ENCODE data around the gene CCDC38.

Gene CCDC38

DNA sequence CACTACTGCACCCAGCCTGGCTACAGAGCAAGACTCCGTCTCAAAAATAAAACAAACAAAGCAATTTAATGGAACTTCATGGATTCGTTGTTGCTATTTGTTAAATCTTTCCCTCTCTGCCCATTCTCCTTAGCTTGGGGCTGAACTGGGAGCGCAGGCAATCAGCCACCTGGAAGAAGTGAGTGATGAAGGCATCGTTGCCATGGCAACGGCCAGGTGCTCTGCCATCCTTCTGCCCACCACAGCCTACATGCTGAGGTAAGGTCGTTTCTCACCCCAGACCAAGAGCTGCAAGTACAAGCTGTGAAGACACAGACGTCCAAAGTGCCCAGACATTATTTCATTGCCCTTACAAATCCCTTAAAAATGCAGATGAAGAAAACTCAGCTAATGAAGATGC, 19.8 kb upstream of the CCDC38 start:
- in situ Hi-C loops (cut with MboI; ENCODE audit: low sequenced_read_pairs), result no loop called here

DNA sequence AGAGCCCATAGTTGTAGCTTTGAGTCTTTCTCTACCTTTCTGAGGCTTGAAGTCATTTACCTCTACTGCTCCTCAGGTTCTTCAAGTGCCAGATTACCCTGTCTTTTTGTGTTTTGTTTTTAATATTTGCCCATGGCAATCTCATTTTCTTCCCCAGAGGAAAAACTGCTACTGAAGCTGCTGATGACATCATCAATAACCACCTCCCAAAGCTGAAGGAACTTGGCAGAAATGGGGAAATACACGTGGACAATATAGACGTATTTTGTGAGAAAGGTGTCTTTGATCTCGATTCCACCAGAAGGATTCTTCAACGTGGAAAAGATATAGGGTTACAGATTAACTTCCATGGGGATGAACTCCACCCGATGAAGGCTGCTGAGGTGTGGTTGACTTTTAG, 17.8 kb upstream of the CCDC38 start:
- in situ Hi-C loops (cut with MboI; ENCODE audit: low sequenced_read_pairs), result no loop called here

DNA sequence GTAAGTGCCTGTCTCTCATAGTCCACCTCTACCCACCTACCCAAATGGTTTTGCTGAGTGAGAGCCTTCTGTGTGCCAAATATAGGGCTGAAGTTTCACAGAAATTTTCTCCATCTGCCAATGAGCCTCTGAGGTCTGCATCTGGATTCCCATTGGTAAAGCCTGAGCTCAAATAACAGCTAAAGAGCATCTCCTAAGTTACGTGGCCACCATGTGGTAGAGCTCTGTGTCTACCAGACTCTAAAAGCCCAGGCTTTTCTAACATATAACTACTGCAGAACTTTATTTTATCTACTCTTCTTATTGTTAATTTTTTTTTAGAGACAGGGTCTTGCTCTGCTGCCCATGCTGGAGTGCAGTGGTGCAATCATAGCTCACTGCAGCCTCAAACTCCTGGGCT, 16.7 kb upstream of the CCDC38 start:
- in situ Hi-C loops (cut with MboI; ENCODE audit: low sequenced_read_pairs), result no loop called here

DNA sequence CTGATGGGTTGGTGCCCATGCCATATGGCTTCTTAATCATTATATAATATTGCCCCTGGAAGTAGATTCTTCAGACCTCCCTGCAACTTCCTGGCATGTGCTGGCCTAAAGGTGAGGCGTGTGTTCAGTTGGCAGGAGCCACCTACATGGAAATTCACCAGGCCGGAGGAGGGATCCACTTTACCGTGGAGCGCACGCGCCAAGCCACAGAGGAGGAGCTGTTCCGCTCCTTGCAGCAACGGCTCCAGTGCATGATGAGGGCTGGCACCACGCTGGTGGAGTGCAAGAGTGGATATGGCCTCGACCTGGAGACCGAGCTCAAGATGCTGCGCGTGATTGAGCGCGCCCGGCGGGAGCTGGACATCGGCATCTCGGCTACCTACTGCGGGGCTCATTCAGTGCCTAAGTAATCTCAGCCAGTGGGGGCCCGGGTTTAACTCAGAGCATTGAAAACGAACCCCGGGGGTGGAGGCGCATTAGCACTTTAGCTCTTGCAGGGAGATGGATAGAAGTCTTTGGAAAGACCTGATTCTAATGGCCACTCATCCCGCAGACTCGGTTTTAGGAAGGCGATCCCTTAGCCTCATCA, 14.2 kb upstream of the CCDC38 start:
- in situ Hi-C loops (cut with MboI; ENCODE audit: low sequenced_read_pairs), result no loop called here

DNA sequence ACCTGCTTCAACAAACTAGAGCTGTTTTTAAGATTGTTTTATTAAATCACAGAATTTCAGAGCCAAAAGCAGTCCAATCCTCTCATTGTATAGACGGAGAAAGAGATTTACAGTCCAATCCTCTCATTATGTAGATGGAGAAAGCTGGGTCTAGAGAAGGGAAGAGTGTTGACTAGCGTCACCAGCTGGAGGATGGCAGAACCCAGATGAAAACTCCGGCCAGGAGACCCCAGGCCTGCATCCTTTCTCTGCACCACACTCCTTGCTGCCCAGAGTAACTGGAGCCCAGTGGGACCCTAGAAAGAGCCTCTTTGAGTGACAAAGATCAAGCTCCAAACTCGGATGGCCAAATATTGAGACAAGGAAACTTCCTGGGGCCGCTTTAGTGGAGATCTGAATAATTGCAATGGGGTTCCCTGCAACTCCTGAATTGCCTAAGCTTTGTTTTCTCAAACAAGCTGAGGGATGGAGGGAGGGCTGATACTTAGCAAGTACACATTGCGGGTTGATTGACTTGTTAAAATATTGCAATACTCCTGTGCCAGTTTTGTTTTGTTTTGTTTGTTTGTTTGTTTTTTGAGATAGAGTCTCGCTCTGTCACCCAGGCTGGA, 13.2 kb upstream of the CCDC38 start:
- in situ Hi-C loops (cut with MboI; ENCODE audit: low sequenced_read_pairs), result no loop called here

DNA sequence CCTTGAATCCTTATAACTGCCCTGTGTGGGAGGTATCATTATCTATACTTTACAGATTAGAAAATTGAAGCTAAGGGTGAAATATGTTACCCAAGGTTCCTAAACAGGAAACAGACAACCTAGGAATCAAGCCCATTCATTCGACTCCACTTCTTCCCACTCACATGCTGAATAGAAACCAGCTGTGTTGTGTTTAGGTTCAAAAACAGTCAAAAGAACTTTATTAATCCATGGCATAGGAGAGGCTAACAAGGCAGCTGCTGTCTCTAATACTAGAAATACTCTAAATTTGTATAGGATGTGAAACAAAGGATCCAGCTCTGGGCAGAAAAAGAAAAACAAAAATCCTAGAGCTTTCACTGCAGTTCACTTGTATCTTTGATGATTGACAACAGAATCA, 10.6 kb upstream of the CCDC38 start:
- in situ Hi-C loops (cut with MboI; ENCODE audit: low sequenced_read_pairs), result no loop called here

DNA sequence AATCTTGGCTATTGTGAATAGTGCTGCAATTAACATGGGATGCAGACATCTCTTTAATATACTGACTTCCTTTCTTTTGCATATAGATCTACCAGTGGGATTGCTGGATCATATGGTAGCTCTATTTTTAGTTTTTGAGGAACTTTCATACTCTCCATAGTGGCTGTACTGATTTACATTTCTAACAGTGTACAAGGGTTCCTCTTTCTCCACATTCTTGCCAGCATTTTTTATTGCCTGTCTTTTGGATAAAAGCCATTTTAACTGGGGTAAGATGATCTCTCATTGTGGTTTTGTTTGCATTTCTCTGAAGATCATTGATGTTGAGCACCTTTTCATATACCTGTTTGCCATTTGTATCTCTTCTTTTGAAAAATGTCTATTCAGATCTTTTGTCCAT, 9.1 kb upstream of the CCDC38 start:
- in situ Hi-C loops (cut with MboI; ENCODE audit: low sequenced_read_pairs), result no loop called here

DNA sequence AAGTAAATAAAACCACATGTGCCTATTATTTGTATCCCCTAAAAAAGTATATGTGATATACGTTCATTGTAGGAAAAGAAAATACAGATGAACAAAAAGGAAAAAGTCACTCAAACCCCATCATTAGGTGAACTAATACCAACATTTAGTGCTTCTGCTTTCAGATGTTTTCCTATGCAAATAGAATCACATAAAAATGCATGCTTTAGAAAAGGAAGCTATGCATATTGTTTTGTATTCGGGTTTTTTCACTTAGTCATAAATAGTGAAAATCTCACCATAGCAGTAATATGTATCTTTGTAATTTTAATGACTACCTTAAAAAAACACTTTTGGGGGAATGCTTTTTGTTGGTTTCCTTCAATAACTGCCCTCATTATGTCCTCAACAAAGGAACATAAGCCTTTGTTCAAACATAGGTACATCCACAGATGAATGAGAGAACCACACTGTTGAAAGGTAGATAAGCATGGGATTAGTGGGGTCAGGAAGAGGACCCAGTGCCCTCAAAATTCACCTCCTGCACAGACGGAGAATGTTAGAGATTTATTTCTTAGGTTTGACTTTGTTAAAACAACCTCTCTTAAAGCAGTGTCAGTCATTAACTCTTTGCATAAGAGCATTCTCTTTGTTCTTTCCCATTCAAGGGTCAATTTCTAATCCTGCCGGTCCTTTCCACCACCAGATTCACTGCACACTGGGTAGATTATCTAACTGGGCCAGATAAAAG, 7.2 kb upstream of the CCDC38 start:
- in situ Hi-C loops (cut with MboI; ENCODE audit: low sequenced_read_pairs), result no loop called here

DNA sequence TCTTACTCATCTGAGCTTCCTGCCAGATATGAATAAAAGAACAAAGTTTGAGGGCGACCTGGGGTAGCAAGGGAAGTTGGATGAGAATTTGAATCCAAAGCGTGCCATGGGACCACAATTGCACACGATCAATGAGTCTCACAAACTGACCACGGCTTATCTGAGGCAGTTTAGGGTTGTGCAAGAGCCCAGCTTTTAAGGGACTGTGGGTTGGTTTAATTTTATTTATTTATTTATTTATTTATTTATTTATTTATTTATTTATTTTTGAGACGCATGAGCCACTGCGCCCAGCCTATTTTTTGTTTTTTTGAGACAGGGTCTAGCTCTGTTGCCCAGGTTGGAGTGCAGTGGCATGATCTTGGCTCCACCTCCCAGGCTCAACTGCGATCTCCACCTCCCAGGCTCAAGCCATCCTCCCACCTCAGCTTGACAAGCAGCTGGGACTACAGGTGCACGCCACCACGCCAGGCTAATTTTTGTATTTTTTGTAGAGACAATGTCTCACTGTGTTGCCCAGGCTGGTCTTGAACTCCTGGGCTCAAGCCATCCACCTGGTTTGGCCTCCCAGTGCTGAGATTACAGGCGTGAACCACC, 1.8 kb upstream of the CCDC38 start:
- in situ Hi-C loops (cut with MboI; ENCODE audit: low sequenced_read_pairs), result no loop called here

DNA sequence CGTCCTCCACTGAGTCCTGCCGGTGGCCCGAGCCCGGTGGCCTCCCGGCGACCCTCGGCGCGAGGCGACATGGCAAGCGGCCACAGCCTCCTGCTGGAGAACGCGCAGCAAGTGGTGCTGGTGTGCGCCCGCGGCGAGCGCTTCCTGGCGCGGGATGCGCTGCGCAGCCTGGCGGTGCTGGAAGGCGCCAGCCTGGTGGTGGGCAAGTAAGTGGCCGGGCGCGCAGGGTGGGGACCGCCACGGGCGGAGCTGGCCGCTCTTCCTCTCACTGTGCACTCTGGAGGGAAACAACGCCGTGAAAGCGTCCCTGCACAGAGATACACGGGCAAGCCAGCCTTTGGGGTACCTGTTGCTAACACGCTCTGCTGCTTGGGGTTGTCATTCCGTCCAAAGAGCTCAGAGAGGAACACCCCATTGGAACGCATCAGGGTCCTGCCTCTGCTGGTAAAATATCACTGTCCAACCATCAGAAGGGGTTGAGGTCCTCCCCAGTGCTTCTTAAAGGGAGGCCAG, 972 bp upstream of the CCDC38 start, which contains the start of gene AMDHD1:
AMDHD1 (plus strand) TSS at position 2 of the 513 bp plus-strand sequence; CDS start at position 70, 68 bp downstream.
- in situ Hi-C loops (cut with MboI; ENCODE audit: low sequenced_read_pairs), result no loop called here

DNA sequence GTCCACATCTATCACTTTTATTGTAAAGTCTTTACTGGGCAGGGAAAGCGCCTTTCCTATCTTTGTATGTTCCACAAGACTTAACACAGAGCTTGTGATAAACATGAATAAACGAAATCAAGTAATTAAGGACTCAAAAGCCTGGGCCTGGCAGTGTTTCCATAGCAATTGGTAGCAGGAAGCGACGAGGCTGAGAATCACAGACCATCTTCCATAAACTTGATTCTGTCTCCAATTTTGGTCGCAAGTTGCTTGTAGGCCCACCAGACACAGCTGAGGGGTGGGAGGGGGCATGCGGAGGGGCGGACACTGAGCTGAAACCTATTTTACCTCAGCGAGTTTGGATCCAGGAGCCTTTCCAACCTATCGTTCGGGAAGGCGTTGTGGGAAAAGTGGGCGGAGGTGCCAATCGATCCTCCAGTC, 302 bp downstream of the CCDC38 start:
- in situ Hi-C loops (cut with MboI; ENCODE audit: low sequenced_read_pairs), result no loop called here

DNA sequence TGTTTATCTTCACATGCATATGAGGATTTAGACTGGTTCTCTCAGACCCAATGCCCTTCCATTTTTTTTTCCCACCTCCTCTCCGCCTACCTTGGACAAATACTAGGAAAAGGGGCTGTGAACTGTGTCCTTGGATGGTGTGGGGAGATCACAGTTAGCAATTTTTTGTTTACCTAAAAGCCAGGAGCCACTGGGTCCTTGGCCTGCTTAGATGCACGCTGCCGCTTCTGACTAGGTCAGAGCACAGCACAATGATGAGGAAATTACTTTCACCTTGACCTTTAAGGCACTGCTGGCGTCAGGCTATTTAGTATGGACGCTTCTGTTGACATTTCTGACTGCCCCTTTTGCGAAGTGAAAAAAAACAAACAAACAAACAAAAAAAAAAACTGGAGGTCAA, 1.9 kb downstream of the CCDC38 start:
- in situ Hi-C loops (cut with MboI; ENCODE audit: low sequenced_read_pairs), result no loop called here

DNA sequence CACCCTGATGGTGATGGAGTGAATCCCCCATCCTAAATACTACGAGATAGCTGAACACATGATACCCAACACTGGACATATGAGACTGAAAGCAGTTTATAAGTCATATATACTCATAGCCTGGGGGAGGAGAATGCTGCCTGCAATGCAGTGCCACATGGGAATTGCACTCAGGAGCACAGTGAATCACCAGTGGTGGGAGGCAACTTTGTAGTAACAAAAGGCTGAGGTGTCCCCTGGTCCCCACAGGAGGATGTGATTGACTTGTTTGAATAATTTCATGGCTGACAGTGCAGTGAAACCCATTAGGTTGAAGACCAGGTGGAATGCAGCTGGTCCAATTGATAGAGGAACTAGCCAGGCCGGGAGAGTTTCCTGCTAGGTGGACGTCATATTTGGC, 20.2 kb downstream of the CCDC38 start:
- in situ Hi-C loops (cut with MboI; ENCODE audit: low sequenced_read_pairs), result no loop called here

DNA sequence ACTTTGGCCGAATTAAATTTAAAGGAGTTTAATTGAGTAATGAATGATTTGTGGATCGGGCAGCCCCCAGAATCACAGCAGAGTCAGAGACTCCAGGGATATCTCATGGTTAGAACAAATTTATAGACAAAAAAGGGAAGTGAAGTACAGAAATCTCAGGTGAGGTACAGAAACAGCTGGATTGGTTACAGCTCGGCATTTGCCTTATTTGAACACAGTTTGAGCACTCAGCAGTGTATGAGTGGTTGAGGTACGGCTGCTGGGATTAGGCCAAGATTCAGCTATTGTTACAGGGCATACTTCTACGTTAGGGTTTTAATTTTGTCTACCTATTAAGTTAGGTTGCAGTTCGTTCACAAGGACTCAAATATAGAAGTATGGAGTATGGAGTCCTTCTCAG, 23.3 kb downstream of the CCDC38 start:
- in situ Hi-C loops (cut with MboI; ENCODE audit: low sequenced_read_pairs), result no loop called here

DNA sequence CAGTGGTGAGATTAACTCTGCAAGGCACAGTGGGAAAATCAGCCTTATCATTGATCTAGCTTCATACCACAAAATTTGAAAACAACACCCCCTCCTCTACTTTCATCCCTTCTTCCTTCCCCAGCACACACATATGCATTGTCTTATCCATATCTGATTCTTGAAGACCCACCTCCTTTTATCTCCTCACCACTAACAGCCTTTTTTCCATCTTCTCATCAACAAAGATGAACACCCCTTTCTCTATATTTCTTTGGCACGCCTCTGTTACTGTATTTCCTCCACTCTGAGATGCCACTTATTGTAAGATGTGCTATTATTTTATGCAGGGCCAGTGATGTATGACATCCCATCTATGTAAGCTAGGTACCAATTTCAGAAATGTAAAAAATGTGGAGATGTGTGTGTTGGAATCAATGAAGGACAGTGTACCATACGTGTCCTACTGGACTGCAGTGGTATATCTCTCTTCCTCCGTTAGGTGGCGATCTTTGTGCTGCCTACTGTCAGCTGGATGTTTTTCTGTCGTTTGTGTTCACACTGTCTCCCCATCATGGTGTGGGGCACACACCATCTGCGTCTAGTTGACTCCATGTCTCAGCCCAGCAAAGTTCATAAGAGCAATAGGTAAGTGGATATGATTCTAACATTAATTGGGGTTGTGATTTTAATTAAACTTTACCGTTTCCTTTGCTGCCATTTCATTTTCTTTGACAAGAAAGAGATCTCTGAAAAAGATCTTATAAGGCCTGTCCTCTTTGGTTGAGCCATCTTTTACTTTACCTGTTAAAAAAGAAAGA, 24.0 kb downstream of the CCDC38 start:
- in situ Hi-C loops (cut with MboI; ENCODE audit: low sequenced_read_pairs), result no loop called here

DNA sequence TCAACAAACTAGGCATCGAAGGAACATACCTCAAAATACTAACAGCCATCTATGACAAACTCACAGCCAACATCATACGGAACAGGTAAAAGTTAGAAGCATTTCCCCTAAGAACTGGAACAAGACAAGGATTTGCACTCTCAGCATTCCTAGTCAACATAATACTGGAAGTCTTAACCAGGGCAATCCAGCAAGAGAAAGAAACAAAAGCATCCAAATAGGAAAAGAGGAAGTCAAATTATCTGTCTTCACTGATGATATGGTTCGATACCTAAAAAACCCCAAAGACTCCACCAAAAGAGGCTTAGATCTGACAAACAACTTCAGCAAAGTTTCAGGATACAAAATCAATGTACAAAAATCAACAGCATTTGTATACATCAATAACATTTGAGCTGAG, 32.5 kb downstream of the CCDC38 start:
- in situ Hi-C loops (cut with MboI; ENCODE audit: low sequenced_read_pairs), result no loop called here

DNA sequence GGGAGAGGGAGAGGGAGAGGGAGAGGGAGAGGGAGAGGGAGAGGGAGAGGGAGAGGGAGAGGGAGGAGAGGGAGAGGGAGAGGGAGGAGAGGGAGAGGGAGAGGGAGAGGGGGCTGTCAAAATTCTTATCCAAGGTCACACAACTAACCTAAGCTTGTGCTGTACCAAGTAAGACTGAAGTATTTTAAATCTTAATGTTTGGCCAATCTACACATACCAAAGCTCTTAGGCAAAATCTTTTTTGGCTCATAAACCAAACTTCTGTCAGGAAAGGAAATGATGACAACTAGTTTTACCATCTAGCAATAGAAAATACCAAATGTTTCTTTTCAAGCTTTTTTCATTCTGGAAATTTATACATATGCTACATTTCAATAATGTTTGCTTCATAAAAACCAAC, 33.8 kb downstream of the CCDC38 start:
- in situ Hi-C loops (cut with MboI; ENCODE audit: low sequenced_read_pairs), result no loop called here

DNA sequence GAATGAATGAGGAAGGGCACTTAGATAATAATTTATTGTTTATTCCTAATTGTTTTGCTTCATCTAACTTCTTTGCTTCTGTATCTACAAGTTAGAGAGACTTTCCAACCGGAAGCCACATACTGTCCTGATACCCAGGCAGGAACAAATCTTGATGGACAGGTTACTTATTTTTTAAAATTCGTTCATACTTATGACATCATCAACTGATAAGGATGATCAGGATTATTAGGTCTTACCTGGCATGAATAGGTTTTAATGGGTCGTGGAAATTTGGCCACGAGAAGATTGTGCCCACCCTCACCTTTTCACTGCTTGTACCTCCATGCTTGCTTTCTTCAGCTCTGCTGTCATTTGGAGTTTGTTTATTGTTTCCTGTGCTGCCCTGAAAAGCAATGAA, 44.3 kb downstream of the CCDC38 start:
- in situ Hi-C loops (cut with MboI; ENCODE audit: low sequenced_read_pairs), result no loop called here

DNA sequence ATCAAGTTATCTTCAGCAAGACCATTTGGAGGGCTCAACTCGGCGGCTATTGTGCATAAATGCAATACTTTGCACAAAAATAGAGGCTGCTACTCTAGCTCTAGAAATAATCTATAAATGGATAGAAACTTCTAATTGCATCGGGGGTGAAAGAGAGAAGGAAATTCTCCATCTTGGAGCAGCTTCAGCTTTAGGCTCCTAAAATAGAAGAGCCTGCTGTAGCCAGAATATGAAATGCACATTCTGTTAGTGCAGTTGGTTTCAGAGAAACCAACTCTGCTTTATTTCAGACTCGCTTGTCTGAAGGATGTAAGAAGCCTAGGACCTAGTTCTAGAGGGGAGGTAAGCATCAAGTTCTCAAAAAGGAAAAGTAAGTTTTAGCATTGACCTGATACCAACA, 45.6 kb downstream of the CCDC38 start:
- in situ Hi-C loops (cut with MboI; ENCODE audit: low sequenced_read_pairs), result no loop called here

DNA sequence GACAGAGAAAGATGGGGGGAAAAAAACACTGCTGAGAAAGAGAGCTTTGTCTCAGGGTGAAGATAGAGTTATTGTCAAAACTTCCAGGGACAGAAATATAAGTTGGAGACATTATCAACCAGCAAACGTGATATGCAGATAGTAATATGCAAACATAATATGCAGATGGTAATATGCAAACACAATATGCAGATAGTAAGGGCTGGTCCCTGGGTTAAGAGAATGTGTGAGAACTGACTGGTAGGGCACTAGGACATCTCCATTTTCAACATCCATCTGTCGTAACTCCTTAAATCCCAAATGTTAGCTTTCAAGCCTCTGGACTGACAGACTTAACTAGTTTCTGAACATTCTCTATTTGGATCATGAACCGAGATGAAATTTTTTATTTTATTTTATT, 51.5 kb downstream of the CCDC38 start:
- in situ Hi-C loops (cut with MboI; ENCODE audit: low sequenced_read_pairs), result no loop called here

DNA sequence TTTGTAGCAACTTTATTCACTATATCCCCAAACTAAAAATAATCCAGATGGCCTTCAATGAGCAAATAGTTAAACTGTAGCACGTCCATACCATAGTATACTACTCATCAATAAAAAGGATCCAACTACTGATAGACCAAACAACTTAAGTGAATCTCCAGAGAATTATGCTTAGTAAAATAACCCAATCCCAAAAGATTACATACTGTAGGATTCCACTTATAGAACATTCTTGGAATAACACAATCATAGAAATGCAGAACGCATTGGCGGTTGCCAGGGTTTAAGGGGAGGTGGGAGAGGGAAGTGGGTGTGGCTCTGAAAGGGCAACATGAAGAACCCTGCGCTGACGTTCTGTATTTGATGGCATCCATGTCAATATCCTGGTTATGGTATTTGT, 55.1 kb downstream of the CCDC38 start:
- in situ Hi-C loops (cut with MboI; ENCODE audit: low sequenced_read_pairs), result no loop called here
